HG02840 (cell line): Measurements from ENCODE around the gene TPP1.

Experiments
- ATAC-seq: cut with Tn5 transposase; IDR thresholded peaks from one replicate; pipeline ENCODE4 v1.9.1; 2021; ENCODE audit warnings: mild to moderate bottlenecking, moderate library complexity, moderate number of reproducible peaks; ENCODE audit not compliant: unreplicated experiment, low FRiP score

Gene TPP1

GRCh38 chr11:6566704-6567370, 52.4 kb downstream of the TPP1 start:
- no peak for ATAC-seq

GRCh38 chr11:6565988-6566703, 53.1 kb downstream of the TPP1 start:
- ATAC-seq: no peak

- ATAC-seq: no peak
Observed at GRCh38 chr11:6565325-6565724, 53.9 kb downstream of the TPP1 start.

- no peak for ATAC-seq
Observed at GRCh38 chr11:6563667-6564066, 55.6 kb downstream of the TPP1 start.

GRCh38 chr11:6563121-6563619, 56.1 kb downstream of the TPP1 start:
- no peak for ATAC-seq
